ENCODE results near the gene CELSR1.

CELSR1 gene

DNA sequence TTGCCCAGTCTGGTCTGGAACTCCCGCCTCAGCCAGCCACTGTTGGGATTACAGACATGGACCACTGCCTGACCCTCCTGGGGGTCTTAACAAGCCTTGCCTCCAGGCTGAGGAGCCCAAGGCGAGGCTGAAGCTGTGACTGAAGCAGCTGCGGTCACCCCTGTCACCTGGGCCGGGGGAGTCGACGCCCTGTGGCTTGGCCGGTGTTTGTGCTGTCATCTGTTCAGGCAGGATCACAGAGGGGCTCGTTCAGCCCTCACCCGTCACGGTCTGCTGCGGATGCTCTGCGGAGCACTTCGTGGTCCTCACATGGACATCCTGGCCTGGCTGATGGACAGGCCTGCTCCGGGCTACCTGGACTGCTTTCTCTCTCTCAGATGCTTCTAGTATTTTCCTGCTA lies 178.1 kb downstream of the CELSR1 start:
- DNase-seq (ENCODE audit: low read depth, low spot score), result no peak
- no peak overlapping the region for H3K27ac ChIP-seq

DNA sequence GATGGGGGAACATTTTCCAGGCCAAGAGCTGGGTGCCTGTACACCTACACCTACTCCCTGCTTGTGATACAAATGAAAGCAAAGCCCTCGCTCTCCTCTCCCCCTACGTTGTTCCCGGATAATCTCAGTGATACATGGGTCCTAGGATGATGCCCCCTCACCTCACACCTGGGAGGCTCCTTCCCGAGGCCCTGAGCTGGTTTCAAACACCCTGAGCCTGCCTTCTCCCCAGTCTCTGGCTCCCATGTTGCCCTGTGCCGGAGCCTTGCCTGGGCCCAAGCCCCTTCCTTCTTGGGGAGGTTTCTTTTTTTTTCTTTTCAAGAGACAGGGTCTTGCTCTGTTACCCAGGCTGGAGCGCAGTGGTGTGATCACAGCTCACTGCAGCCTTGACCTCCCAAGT lies 178.7 kb downstream of the CELSR1 start:
- no peak overlapping the region for H3K27ac ChIP-seq
- DNase-seq (ENCODE audit: low read depth, low spot score), result no peak

DNA sequence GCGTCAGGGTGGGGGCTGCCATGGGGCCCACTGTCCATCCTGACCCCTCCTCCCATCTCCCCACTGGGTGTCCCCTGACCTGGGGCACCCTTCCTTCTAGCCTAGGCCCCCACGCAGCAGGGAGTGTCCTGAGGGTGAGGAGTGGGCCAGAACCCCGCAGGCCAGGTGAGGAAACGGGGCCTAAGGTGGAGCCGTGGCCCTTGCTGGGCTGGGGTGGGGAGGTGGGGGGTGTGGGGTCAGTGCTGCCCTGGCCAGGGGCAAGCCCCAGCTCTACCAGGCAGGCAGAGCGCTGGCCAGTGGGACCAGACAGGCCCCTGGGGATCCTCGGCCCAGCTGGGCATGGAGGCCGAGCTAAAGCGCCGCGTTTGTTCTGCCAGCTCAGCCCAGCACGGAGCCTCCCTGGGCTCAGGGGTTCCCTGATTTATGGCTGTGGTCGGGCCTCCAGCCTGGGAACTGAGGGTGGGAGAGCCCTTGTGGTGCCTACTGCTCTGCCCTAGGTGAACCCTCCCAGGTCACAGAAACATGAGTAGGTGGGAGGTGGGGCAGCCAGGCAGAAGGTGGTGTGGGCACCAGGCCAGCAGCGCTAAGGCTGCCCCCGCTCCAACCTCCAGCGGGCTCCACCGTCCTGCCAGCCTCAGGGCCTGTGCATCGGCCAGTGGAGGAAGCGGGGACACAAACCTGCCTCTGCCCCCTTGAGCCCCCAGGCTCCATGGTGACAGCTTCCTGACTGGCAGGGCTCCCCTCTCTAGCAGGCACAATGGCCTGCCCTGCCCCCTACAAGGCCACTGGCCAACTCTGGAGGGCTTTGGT lies 179.5 kb downstream of the CELSR1 start:
- DNase-seq (ENCODE audit: low read depth, low spot score), result no peak
- no peak overlapping the region for H3K27ac ChIP-seq

DNA sequence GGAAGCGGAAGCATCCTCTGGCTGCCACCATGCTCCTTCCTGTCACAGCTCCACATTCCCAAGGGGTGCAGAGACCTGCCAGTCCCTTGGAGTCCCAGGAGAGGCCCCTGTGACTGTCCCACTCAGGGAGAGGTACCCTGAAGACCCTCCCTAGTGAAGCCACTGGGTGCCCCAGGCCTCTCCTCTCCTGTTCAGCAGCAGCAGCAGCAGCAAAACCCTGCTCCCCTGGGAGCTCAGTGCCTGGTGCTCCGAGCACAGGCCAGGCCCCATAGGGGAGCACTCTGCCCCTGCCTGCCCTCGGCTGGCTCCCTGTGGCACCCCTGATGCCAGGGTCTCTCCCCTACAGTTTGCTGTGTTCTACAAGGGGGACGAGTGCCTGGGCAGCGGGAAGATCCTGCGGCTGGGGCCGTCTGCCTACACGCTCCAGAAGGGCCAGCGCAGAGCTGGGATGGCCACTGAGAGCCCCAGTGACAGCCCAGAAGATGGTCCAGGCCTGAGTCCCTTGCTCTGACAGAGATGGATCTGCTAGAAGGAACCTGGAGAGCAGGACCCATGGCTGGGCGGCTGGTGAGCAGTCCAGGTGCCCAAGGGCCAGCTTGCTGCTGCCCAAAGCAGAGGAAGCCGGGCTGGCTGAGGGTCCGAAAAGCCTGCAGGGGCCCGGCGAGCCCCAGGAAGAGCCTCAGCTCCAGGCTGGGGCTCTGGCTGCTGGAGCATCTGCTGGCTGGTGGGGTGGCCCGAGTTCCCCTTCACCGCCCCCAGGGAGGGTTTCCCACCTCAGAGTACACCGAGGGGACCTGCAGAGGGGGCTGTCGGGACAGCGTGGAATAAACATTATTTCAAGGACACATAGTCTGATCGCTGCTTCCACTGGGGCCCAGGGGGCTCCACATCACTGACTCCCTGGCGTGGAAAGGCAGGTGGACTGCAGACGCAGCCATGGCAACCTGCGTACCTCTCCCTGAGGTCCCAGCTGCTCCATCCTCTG lies 180.6 kb downstream of the CELSR1 start:
- no peak overlapping the region for H3K27ac ChIP-seq
- DNase-seq (ENCODE audit: low read depth, low spot score), result no peak

- DNase-seq (ENCODE audit: low read depth, low spot score), result no peak
These were observed 181.4 kb downstream of the CELSR1 start for GRCh38 chr22:46355996-46356471.

GRCh38 chr22:46355369-46355995 lies 181.9 kb downstream of the CELSR1 start:
- no peak for DNase-seq (ENCODE audit: low read depth, low spot score)
- H3K27ac ChIP-seq, result peak overlapping the region; percentile 8

More at GRCh38 chr22:46355996-46356471, 181.4 kb downstream of the CELSR1 start:
- H3K27ac ChIP-seq, result peak overlapping the region; percentile 8

DNA sequence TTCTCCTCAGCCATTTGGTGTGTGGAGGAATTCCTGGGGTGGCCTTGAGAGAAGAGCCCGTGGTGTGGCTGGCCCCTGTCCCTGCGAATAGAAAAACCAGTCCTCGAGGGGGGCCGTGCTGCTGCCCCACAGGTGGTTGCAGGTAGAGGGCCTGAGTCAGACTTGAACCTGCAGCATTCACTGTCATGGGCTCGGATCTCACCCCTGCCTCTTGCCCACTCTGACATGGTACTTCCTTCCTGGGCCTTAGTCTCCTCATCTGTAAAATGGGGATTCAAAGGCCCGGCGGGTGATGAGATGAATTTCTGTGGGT lies 182.5 kb downstream of the CELSR1 start:
- no peak for DNase-seq (ENCODE audit: low read depth, low spot score)
- no peak overlapping the region for H3K27ac ChIP-seq

- H3K27ac ChIP-seq, result no peak overlapping the region
- no peak for DNase-seq (ENCODE audit: low read depth, low spot score)
These were observed 183.0 kb downstream of the CELSR1 start for GRCh38 chr22:46354176-46354992.

GRCh38 chr22:46353483-46354105 lies 183.8 kb downstream of the CELSR1 start:
- H3K27ac ChIP-seq, result peak overlapping the region; percentile 14
- no peak for DNase-seq (ENCODE audit: low read depth, low spot score)

DNA sequence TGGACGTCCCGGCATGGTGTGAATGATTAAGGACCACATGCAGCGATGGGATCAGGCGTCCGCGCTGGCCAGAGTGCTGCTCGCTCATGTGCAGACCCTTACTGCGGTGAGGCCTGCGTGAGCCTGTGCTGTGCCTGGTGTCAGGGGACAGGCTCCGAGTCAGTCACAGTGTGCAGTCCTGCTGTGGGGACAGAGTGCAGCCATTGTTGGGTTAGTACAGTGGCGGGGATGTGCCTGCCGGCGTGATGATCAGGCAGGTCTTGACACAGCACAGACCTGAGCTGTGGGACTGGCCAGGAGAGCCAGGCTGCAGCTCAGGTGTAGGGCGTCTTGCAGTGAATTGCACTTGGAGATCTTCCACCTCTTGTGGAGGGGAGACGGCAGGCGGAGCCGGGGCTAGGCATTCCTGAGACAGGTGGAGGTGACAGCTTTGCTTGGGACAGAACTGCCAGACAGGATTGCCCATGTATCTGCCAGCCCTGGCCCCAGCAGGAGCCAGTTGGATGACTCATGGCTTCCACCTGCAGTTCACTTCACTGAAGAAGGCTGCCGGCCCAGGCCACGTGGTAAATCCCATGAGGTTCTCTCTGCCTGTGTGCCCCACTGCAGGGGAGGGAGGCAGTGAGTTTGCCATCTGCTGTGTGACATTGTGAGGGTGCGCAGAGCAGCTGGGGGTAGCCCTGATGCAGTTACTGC lies 184.6 kb downstream of the CELSR1 start:
- H3K27ac ChIP-seq, result peak overlapping the region; percentile 14
- DNase-seq (ENCODE audit: low read depth, low spot score), result peak; percentile 63

- no peak for DNase-seq (ENCODE audit: low read depth, low spot score)
- peak overlapping the region; percentile 14 for H3K27ac ChIP-seq
These were observed 185.1 kb downstream of the CELSR1 start for GRCh38 chr22:46352276-46352675.

DNA sequence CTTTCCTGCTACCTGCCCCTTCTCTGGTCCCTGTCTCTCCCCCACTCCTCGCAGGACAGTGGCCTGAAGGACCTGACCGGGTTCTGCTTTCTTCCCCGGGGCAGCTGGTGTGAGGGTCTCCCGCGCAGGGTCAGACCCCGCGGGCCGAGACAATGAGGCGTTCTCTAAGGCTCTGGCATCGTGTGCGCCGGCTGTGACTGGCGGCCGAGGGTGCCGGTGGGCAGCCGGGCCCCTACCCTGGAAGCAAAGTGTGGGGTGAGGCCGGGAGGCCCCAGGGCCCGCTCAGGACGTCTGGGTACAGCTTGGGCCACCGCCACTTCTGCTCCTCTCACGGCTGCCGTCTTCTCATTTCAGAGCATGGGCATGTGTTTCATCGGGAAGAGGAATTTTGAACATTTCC lies 185.7 kb downstream of the CELSR1 start:
- DNase-seq (ENCODE audit: low read depth, low spot score), result no peak
- no peak overlapping the region for H3K27ac ChIP-seq

DNA sequence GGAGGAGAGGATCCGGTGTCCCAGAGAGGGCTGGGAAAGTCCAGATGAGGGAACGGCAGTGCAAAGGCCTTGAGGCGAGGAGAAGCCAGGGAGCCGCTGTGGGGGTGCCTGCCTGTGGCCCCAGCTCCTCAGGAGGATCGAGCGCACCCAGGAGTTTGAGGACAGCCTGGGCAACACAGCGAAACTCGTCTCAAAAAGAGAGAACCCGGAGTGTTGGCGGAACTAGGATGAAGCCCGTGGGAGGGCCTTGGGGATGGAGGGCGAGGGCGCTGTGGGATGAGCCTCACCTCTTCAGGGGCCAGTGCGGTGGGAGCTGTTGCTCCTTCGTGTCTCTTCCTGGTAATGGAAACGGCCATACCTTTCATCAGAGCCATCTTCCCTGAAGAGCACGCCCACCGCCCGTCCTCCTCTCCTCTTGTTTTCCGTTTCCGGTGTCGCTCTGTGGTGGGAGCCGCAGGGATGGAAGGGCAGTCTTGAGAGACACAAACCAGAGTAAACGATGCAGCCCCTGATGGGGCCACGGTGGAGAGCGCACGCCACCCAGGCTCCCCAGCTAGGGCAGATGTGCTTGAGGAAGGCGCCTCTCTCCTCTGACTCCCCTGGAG lies 186.2 kb downstream of the CELSR1 start:
- no peak overlapping the region for H3K27ac ChIP-seq
- DNase-seq (ENCODE audit: low read depth, low spot score), result no peak

GRCh38 chr22:46350646-46351045 lies 186.8 kb downstream of the CELSR1 start:
- DNase-seq (ENCODE audit: low read depth, low spot score), result no peak
- no peak overlapping the region for H3K27ac ChIP-seq

DNA sequence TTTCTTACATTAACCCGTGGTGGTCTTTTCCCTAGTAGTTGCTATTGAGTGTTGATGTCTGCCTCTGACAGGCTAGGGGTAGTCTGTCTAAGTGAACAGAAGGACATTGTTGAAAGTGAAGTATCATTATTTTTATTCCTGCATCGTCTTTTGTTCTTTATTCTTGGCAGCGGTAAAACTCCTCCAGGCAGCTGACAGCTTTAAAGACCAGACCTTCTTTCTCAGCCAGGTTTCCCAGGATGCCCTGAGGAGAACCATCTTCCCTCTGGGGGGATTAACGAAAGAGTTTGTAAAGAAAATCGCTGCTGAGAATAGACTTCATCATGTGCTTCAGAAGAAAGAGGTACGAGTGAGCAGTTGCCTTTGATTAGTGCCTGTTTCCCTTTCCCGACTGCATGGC lies 187.3 kb downstream of the CELSR1 start:
- H3K27ac ChIP-seq, result no peak overlapping the region
- DNase-seq (ENCODE audit: low read depth, low spot score), result no peak

- no peak for DNase-seq (ENCODE audit: low read depth, low spot score)
- H3K27ac ChIP-seq, result no peak overlapping the region
These were observed 187.7 kb downstream of the CELSR1 start for GRCh38 chr22:46349681-46350080.

GRCh38 chr22:46349238-46349637 lies 188.2 kb downstream of the CELSR1 start:
- no peak for DNase-seq (ENCODE audit: low read depth, low spot score)
- no peak overlapping the region for H3K27ac ChIP-seq

DNA sequence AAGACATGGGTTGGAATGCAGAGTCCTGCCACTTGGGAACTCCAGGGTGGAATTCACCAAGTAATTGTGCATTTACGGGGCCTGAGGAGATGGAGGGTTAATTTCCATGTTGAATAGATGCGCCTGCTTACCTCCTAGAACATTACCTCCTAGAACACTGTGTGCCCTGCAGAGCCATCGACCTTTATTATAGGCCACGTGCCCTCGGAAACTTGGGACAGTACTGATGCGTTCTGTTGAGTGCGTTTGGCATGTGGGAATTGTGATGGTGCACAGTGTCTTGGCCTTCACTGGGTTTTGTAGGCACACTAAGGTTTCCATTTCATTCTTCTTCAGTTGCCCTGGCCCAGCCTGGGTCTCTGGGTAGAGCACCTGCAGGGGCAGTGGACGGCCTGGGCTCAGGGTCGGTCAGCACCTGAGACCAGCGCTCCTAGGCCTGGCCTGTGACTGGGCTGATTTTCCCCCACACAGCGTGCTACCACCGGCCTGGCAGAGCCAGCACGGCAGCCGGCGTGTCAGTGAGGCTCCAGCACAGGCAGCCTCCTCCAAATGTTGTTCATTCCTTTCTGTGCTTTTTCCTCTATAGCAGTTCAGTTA lies 189.2 kb downstream of the CELSR1 start:
- no peak for DNase-seq (ENCODE audit: low read depth, low spot score)
- no peak overlapping the region for H3K27ac ChIP-seq
